ENCODE measurements around the gene XRCC4.

Gene XRCC4
- total RNA-seq, result 4.0 to 13.1 (median 8.7) reads per million in 9 experiments

DNA sequence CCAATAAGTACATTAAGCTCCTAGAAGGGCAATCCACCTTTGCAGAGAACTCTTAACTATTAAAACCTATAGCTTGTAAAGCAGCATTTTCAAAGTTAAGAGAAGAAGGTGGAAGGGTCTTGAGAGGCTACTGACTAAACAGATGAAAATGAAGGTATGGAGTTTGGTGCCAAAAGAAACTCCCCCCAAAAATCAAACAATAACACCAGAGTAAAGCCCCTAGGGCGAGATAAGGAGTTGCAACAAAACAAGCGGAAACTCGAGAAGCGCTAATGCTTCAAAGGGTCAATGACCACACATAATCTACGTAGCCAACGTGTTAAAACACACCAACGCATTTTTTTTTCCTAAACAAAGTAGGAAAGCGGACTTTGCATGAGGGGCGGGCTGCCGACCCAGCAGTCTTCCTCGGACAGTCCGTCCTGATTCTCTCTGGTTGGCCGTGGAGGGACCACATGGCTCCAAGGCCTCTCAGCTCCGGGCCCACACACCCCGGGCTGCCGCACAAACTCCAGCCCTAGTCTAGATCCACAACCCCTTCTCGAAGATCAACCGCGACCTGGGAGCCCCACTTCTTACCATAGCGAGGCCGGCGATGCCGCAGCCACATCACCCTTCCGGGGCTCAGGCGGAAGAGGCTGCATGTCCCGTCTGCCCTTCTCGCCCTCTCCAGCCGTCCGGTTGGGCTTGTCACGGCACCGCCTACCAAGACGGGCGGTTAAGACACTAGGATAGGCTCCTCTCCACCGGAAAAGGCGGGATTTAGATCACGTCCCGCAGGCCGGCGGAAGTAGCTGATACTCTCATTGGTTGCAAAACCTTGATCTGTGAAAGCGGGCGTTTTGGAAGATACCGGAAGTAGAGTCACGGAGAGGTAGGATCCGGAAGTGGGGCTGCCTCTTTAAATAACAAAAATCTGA, at the start of gene XRCC4, which contains the start of gene TMEM167A:
Gene XRCC4, plus strand, starts transcription at position 806 of the 920 bp plus-strand sequence. CDS start 27,373 bp downstream, outside the sequence.
Gene TMEM167A, minus strand, starts transcription at position 653 of the 920 bp plus-strand sequence. Its CDS starts 71 bp downstream, at position 582.
- H3K27me3 Mint-ChIP-seq, result no peaks in the 10 kb centered on the region
- DNase-seq, result peak; percentile 90 to 94 (median 90)

DNA sequence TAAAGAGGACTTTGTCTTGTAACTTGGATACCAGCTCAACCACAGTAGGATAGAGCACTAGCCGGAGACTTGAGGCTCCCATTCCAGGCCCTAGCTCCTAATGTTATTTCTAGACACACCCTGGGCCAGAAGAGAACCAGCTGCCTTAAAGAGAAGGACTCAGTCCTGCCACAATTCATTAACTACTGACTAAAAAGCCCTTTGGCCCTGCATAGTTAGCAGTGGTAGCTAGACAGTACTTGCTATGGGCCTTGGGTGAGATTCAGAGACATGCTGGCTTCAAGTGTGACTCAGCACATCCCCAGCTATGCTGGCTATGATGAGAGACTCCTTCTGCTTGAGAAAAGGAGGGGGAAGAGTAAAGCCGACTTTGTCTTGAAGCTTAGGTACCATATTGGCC, 47.4 kb upstream of the XRCC4 start:
- DNase-seq, result no peak
- ATAC-seq (replicated peaks), result no peak
- no peaks in the 10 kb centered on the region for H3K9me3 Mint-ChIP-seq
- no peaks in the 10 kb centered on the region for H3K4me1 Mint-ChIP-seq (ENCODE audit: low read depth in 2 of 2)
- peaks cover 0 to 20% of the 10 kb centered on the region in 2 donors for H3K27me3 Mint-ChIP-seq
- no peak overlapping the region for H3K27ac Mint-ChIP-seq
- no peaks in the 10 kb centered on the region for H3K36me3 Mint-ChIP-seq (ENCODE audit: insufficient read depth)
- H3K4me3 Mint-ChIP-seq, result no peak overlapping the region

More for the DNA sequence above, at the start of gene XRCC4, which contains the start of gene TMEM167A:
- ATAC-seq (replicated peaks), result peak; percentile 97
- Mint-ChIP-seq H3K36me3 (ENCODE audit: insufficient read depth) (peaks cover 7% of the 10 kb centered on the region), H3K4me3 (peak within 1 kb of the TSS; percentile 94 to 96), H3K4me1 (ENCODE audit: low read depth in 2 of 2) (peaks cover 34 to 50% of the 10 kb centered on the region in 2 donors), H3K9me3 (no peaks in the 10 kb centered on the region), H3K27ac (peak within 1 kb of the TSS; percentile 96 to 98)

GRCh38 chr5:83031381-83031780, 46.0 kb upstream of the XRCC4 start:
- H3K4me1 Mint-ChIP-seq (ENCODE audit: low read depth in 2 of 2), result no peaks in the 10 kb centered on the region
- H3K36me3 Mint-ChIP-seq (ENCODE audit: insufficient read depth), result no peaks in the 10 kb centered on the region
- no peak for ATAC-seq (replicated peaks)
- no peak for DNase-seq
- H3K4me3 Mint-ChIP-seq, result no peak overlapping the region
- no peak overlapping the region for H3K27ac Mint-ChIP-seq
- H3K9me3 Mint-ChIP-seq, result no peaks in the 10 kb centered on the region
- peaks cover 0 to 10% of the 10 kb centered on the region in 2 donors for H3K27me3 Mint-ChIP-seq

GRCh38 chr5:83034036-83034435, 43.3 kb upstream of the XRCC4 start:
- H3K4me1 Mint-ChIP-seq (ENCODE audit: low read depth in 2 of 2), result no peaks in the 10 kb centered on the region
- H3K9me3 Mint-ChIP-seq, result no peaks in the 10 kb centered on the region
- H3K27me3 Mint-ChIP-seq, result peaks cover 0 to 14% of the 10 kb centered on the region in 2 donors
- H3K27ac Mint-ChIP-seq, result no peak overlapping the region
- ATAC-seq (replicated peaks) (no peak), DNase-seq (no peak)
- no peaks in the 10 kb centered on the region for H3K36me3 Mint-ChIP-seq (ENCODE audit: insufficient read depth)
- no peak overlapping the region for H3K4me3 Mint-ChIP-seq

- ATAC-seq (replicated peaks) (no peak), DNase-seq (no peak)
- no peaks in the 10 kb centered on the region for H3K9me3 Mint-ChIP-seq
- H3K4me3 Mint-ChIP-seq, result no peak overlapping the region
- peaks cover 0 to 15% of the 10 kb centered on the region in 2 donors for H3K27me3 Mint-ChIP-seq
- no peaks in the 10 kb centered on the region for H3K36me3 Mint-ChIP-seq (ENCODE audit: insufficient read depth)
- no peaks in the 10 kb centered on the region for H3K4me1 Mint-ChIP-seq (ENCODE audit: low read depth in 2 of 2)
- no peak overlapping the region for H3K27ac Mint-ChIP-seq
These were observed 42.7 kb upstream of the XRCC4 start for GRCh38 chr5:83034528-83035207.

DNA sequence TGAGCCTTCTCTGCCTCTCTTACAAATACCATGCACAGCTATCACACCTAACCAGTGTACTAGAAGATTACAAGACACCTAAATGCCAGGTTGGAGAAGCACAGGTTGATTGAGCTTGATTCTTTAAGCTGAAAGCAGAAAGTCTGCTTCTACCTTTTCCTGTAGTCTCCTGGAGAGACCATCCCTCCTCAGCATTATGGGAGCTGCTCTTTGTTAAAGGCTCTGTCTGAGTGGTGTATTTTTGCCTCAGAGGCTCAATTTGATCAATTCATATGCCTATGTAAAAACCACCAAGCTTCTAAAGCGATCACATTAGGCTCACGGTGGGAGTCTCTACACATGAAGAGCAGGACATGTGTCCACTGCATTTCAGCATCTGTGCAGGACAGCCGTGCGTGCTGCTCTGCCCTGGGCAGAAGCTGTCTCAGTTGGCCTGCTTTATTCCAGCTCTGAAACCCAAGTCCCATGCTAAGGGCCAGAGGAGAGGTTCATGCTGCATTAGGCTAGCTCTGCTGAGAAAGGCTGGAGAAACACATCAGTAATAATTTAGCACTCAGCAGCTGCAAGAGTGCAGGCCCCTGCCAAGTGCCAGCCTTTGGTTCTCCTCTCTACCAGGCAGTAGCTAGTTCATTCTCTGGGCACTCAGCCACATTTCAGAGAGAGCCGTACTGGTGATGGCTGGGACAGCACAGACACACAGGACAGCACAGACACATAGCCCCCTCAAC, 41.8 kb upstream of the XRCC4 start:
- peaks cover 0 to 15% of the 10 kb centered on the region in 2 donors for H3K27me3 Mint-ChIP-seq
- ATAC-seq (replicated peaks), result no peak
- H3K27ac Mint-ChIP-seq, result no peak overlapping the region
- DNase-seq, result no peak
- no peak overlapping the region for H3K4me3 Mint-ChIP-seq
- no peaks in the 10 kb centered on the region for H3K4me1 Mint-ChIP-seq (ENCODE audit: low read depth in 2 of 2)
- H3K9me3 Mint-ChIP-seq, result no peaks in the 10 kb centered on the region
- no peaks in the 10 kb centered on the region for H3K36me3 Mint-ChIP-seq (ENCODE audit: insufficient read depth)

GRCh38 chr5:83036991-83037575, 40.3 kb upstream of the XRCC4 start:
- peaks cover 0 to 10% of the 10 kb centered on the region in 2 donors for H3K27me3 Mint-ChIP-seq
- no peaks in the 10 kb centered on the region for H3K4me1 Mint-ChIP-seq (ENCODE audit: low read depth in 2 of 2)
- no peak overlapping the region for H3K27ac Mint-ChIP-seq
- H3K4me3 Mint-ChIP-seq, result no peak overlapping the region
- H3K9me3 Mint-ChIP-seq, result no peaks in the 10 kb centered on the region
- no peaks in the 10 kb centered on the region for H3K36me3 Mint-ChIP-seq (ENCODE audit: insufficient read depth)
- DNase-seq (no peak), ATAC-seq (replicated peaks) (no peak)

GRCh38 chr5:83038924-83039323, 38.4 kb upstream of the XRCC4 start:
- Mint-ChIP-seq H3K4me1 (ENCODE audit: low read depth in 2 of 2) (no peaks in the 10 kb centered on the region), H3K27me3 (peaks cover 0 to 10% of the 10 kb centered on the region in 2 donors), H3K27ac (no peak overlapping the region), H3K9me3 (no peaks in the 10 kb centered on the region), H3K4me3 (no peak overlapping the region), H3K36me3 (ENCODE audit: insufficient read depth) (no peaks in the 10 kb centered on the region)
- DNase-seq (no peak), ATAC-seq (replicated peaks) (no peak)

DNA sequence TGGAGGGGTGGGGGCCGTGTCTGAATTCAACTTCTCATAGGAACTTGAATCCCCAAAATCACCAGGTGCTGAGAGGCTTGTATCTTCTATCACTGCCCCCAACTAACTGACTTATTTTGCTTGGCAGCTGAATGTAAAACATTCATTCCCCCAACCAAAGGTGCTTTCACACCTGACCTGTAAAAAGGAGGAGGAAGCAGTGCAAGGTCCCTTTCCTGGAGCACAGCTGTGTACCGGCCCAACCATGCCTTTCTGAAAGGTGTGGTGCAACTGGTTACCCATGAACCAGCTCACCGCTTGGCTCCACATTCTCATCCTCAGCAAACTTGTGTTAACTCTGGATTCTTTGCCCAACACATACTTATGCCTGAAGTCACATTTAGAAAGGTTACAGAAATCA, 34.8 kb upstream of the XRCC4 start:
- H3K9me3 Mint-ChIP-seq, result no peaks in the 10 kb centered on the region
- H3K36me3 Mint-ChIP-seq (ENCODE audit: insufficient read depth), result no peaks in the 10 kb centered on the region
- peaks cover 0 to 5% of the 10 kb centered on the region in 2 donors for H3K27me3 Mint-ChIP-seq

GRCh38 chr5:83044926-83045325, 32.4 kb upstream of the XRCC4 start:
- H3K9me3 Mint-ChIP-seq, result no peaks in the 10 kb centered on the region
- no peaks in the 10 kb centered on the region for H3K4me1 Mint-ChIP-seq (ENCODE audit: low read depth in 2 of 2)
- H3K36me3 Mint-ChIP-seq (ENCODE audit: insufficient read depth), result no peaks in the 10 kb centered on the region
- DNase-seq (no peak), ATAC-seq (replicated peaks) (no peak)
- H3K27ac Mint-ChIP-seq, result no peak overlapping the region
- H3K27me3 Mint-ChIP-seq, result no peaks in the 10 kb centered on the region
- no peak overlapping the region for H3K4me3 Mint-ChIP-seq

More for the DNA sequence above, 34.8 kb upstream of the XRCC4 start:
- DNase-seq, result no peak
- Mint-ChIP-seq H3K4me3 (no peak overlapping the region), H3K4me1 (ENCODE audit: low read depth in 2 of 2) (no peaks in the 10 kb centered on the region), H3K27ac (no peak overlapping the region)
- no peak for ATAC-seq (replicated peaks)

DNA sequence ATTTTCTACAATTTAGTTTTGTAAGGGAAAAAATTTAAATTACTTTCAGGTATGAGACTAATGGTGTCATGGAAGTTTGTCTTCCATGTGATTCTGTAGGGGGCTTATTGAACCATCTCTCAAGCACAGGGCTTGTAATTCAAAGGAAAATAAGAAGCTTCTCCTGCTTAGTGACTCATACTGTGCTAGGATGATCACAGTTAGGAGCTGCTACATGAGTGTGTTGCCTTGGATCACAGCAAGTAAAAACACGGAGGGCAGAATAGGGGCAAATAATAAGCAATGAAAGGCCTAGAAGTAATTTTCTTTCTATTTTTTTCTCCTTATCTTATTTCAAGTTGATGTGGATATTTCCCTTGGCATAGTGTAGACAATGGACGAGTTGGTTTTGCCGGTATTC, 29.1 kb upstream of the XRCC4 start:
- Mint-ChIP-seq H3K9me3 (no peaks in the 10 kb centered on the region), H3K36me3 (ENCODE audit: insufficient read depth) (no peaks in the 10 kb centered on the region), H3K4me1 (ENCODE audit: low read depth in 2 of 2) (no peaks in the 10 kb centered on the region), H3K27me3 (no peaks in the 10 kb centered on the region), H3K27ac (no peak overlapping the region), H3K4me3 (no peak overlapping the region)
- ATAC-seq (replicated peaks), result no peak
- no peak for DNase-seq

- no peak for ATAC-seq (replicated peaks)
These were observed 28.5 kb upstream of the XRCC4 start for GRCh38 chr5:83048811-83049210.

DNA sequence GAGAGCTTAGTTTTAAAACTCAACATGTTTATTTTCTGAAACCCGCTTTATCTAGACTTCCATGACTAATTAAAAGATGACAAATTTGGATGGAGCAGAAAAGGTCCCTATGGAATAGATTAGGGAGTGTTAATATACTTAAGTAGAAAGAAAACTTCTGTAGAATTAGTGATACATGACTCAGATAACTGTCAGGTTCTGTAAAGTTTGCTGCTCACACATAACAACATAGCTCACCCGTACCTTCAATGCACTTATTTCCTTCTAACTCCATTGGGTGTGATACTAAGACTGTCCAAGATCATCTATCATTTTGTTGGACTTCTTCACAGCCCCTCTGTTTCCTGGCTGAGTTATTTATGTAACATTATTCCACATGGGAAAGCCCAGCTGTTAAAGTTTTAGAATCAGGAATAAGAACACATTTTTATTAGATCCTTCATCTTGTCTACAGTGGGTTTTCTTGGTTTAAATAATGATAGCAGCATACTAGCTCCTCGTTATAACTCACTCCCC, 27.9 kb upstream of the XRCC4 start:
- H3K4me1 Mint-ChIP-seq (ENCODE audit: low read depth in 2 of 2), result no peaks in the 10 kb centered on the region
- ATAC-seq (replicated peaks) (no peak), DNase-seq (no peak)
- peaks cover 5% of the 10 kb centered on the region for H3K36me3 Mint-ChIP-seq (ENCODE audit: insufficient read depth)
- H3K27me3 Mint-ChIP-seq, result no peaks in the 10 kb centered on the region
- no peak overlapping the region for H3K27ac Mint-ChIP-seq
- H3K9me3 Mint-ChIP-seq, result no peaks in the 10 kb centered on the region
- no peak overlapping the region for H3K4me3 Mint-ChIP-seq

More at GRCh38 chr5:83048811-83049210, 28.5 kb upstream of the XRCC4 start:
- Mint-ChIP-seq H3K27ac (no peak overlapping the region), H3K27me3 (no peaks in the 10 kb centered on the region), H3K9me3 (no peaks in the 10 kb centered on the region), H3K36me3 (ENCODE audit: insufficient read depth) (no peaks in the 10 kb centered on the region), H3K4me1 (ENCODE audit: low read depth in 2 of 2) (no peaks in the 10 kb centered on the region), H3K4me3 (no peak overlapping the region)
- no peak for DNase-seq

All from effector memory CD8-positive, alpha-beta T cell (primary cell).